ENCODE measurements around the gene EPB41L2. TPM values are rescaled to one million over a fixed set of nuclear protein-coding genes. Genes with fewer than 3 reads are reported as not detected.
A peak's percentile ranks its signal among the peaks of the same experiment; 100 is the strongest.

The EPB41L2 gene
- total RNA-seq, 1 experiment from 2014 or later: 181 TPM

- H3K36me3 ChIP-seq (ENCODE audit: insufficient read depth, low read length, poor library complexity, severe bottlenecking): no peaks in the 10 kb centered on the region
- POLR2A ChIA-PET (ENCODE audit: low non-redundant PET): no interaction called here
- intact Hi-C loops (cut with micrococcal nuclease; ENCODE audit: unreplicated experiment): no loop called here
- H3K27ac ChIP-seq (ENCODE audit: low read depth, low read length, poor library complexity, severe bottlenecking): peak overlapping the region; percentile 38
- no peaks in the 10 kb centered on the region for H3K27me3 ChIP-seq (replicated peaks; ENCODE audit: insufficient read depth, low read depth, low read length, poor library complexity)
- TF ChIP-seq EZH2 (IDR thresholded peaks at IDR 0.05; ENCODE audit: borderline replicate concordance, low read depth, low read length, poor library complexity, severe bottlenecking): no peak
- no peak for TF ChIP-seq CTCF (conservative IDR thresholded peaks at IDR 0.05; ENCODE audit: low read depth, low read length)
- BruUV-seq (replicated peaks): no TSS peak
- no peak overlapping the region for H3K4me3 ChIP-seq (ENCODE audit: low read depth, low read length, poor library complexity, severe bottlenecking)
- H3K9me3 ChIP-seq (ENCODE audit: low read depth, low read length, poor library complexity, severe bottlenecking): no peaks in the 10 kb centered on the region
- DNase-seq (ENCODE audit: low spot score): peak; percentile 79
- H3K4me1 ChIP-seq (ENCODE audit: insufficient read depth, low read length, poor library complexity, severe bottlenecking): peaks cover 48% of the 10 kb centered on the region
- CTCF ChIA-PET: no interaction called here
Observed at GRCh38 chr6:130981409-130981808, 81.6 kb downstream of the EPB41L2 start.

GRCh38 chr6:130980310-130981032 lies 82.6 kb downstream of the EPB41L2 start:
- DNase-seq (ENCODE audit: low spot score): no peak
- Histone ChIP-seq H3K4me1 (ENCODE audit: insufficient read depth, low read length, poor library complexity, severe bottlenecking) (peaks cover 52% of the 10 kb centered on the region), H3K27me3 (replicated peaks; ENCODE audit: insufficient read depth, low read depth, low read length, poor library complexity) (no peaks in the 10 kb centered on the region), H3K4me3 (ENCODE audit: low read depth, low read length, poor library complexity, severe bottlenecking) (no peak overlapping the region), H3K27ac (ENCODE audit: low read depth, low read length, poor library complexity, severe bottlenecking) (peak overlapping the region; percentile 38), H3K36me3 (ENCODE audit: insufficient read depth, low read length, poor library complexity, severe bottlenecking) (no peaks in the 10 kb centered on the region), H3K9me3 (ENCODE audit: low read depth, low read length, poor library complexity, severe bottlenecking) (no peaks in the 10 kb centered on the region)
- no TSS peak for BruUV-seq (replicated peaks)
- TF ChIP-seq CTCF (conservative IDR thresholded peaks at IDR 0.05; ENCODE audit: low read depth, low read length) (no peak), EZH2 (IDR thresholded peaks at IDR 0.05; ENCODE audit: borderline replicate concordance, low read depth, low read length, poor library complexity, severe bottlenecking) (no peak)
- CTCF ChIA-PET: no interaction called here
- POLR2A ChIA-PET (ENCODE audit: low non-redundant PET): no interaction called here
- intact Hi-C loops (cut with micrococcal nuclease; ENCODE audit: unreplicated experiment): no loop called here

- Histone ChIP-seq H3K36me3 (ENCODE audit: insufficient read depth, low read length, poor library complexity, severe bottlenecking) (no peaks in the 10 kb centered on the region), H3K4me1 (ENCODE audit: insufficient read depth, low read length, poor library complexity, severe bottlenecking) (peaks cover 55% of the 10 kb centered on the region), H3K27ac (ENCODE audit: low read depth, low read length, poor library complexity, severe bottlenecking) (no peak overlapping the region), H3K4me3 (ENCODE audit: low read depth, low read length, poor library complexity, severe bottlenecking) (no peak overlapping the region), H3K9me3 (ENCODE audit: low read depth, low read length, poor library complexity, severe bottlenecking) (no peaks in the 10 kb centered on the region), H3K27me3 (replicated peaks; ENCODE audit: insufficient read depth, low read depth, low read length, poor library complexity) (no peaks in the 10 kb centered on the region)
- BruUV-seq (replicated peaks): no TSS peak
- ChIA-PET POLR2A (ENCODE audit: low non-redundant PET) (no interaction called here), CTCF (no interaction called here)
- intact Hi-C loops (cut with micrococcal nuclease; ENCODE audit: unreplicated experiment): no loop called here
- no peak for TF ChIP-seq CTCF (conservative IDR thresholded peaks at IDR 0.05; ENCODE audit: low read depth, low read length)
- no peak for TF ChIP-seq EZH2 (IDR thresholded peaks at IDR 0.05; ENCODE audit: borderline replicate concordance, low read depth, low read length, poor library complexity, severe bottlenecking)
- no peak for DNase-seq (ENCODE audit: low spot score)
Observed at GRCh38 chr6:130978660-130979396, 84.2 kb downstream of the EPB41L2 start.
